BJ (cell line): ENCODE results near the gene C9orf72. TPM values are rescaled to one million over a fixed set of nuclear protein-coding genes. Genes with fewer than 3 reads are reported as not detected.

Experiments
- CTCF ChIA-PET: fragments of 350-600 bp; formaldehyde crosslinking; extraction: SDS; loops from one replicate; lab custom pipeline; 2021; ENCODE audit warnings: antibody characterized with exemption, inconsistent platforms; lab: Yijun Ruan, JAX
- POLR2A ChIA-PET: fragments of 300-600 bp; sonication (Branson Sonifier 250); formaldehyde crosslinking; extraction: SDS; loops from one replicate; lab custom pipeline; 2021; ENCODE audit warnings: antibody characterized with exemption; lab: Charles Lee
- DNase-seq: peaks from one replicate; pipeline ENCODE4 v3.0.0-alpha.2; 2011; ENCODE audit warnings: low read depth
- H3K27me3 ChIP-seq: 2 replicates; pipeline ENCODE4 v1.6.0; 2011; ENCODE audit warnings: low read length; ENCODE audit not compliant: control insufficient read depth, insufficient read depth
- H3K36me3 ChIP-seq: 2 replicates; pipeline ENCODE4 v1.5.1; 2011; ENCODE audit warnings: low read length; ENCODE audit not compliant: control insufficient read depth, insufficient read depth
- H3K4me3 ChIP-seq: 2 replicates; pipeline ENCODE4 v1.5.1; 2011; ENCODE audit warnings: low read depth, mild to moderate bottlenecking, control low read depth, low read length
- CTCF ChIP-seq: IDR thresholded peaks from 2 replicates; pipeline ENCODE4 v1.5.1; 2011; ENCODE audit warnings: low read depth, mild to moderate bottlenecking, control low read depth, inconsistent platforms, low read length, moderate library complexity; ENCODE audit not compliant: insufficient read depth
- polyA plus RNA-seq: library from polyadenylated mRNA; depleted of rRNA; stranded (reverse); fragments of >200 nt; gene quantifications from 2 replicates; pipeline ENCODE4 v1.2.3, GENCODE V29; 2011

Gene C9orf72
- polyA plus RNA-seq, 1 experiment = 1.3 TPM

DNA sequence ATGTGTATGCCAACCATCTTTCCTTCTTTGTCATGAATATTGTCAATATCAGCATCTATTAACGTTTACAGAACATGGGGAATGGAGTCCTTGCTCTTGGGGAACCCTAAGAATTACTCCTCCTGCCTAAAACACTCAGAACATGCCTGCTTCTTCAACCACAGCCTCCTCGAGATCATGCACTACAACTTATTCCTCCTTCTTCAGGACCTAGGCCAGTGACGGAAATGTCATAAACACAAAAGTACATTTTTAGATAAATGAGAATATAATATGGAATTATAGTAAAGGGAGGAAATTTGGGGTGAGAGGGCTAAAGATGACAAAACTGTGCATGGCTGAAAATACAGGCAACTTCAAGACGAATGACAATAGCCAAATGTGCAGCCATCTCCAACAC lies 52.3 kb downstream of the C9orf72 start:
- H3K36me3 ChIP-seq = no peaks in the 10 kb centered on the region
- ChIA-PET POLR2A (no interaction called here), CTCF (no interaction called here)
- 0 out of 2 replicates have a peak, but pooled peaks cover 1% of the 10 kb centered on the region for H3K27me3 ChIP-seq
- no peak overlapping the region for H3K4me3 ChIP-seq
- no peak for DNase-seq
- TF ChIP-seq CTCF = no peak

- Histone ChIP-seq H3K36me3 (no peaks in the 10 kb centered on the region), H3K27me3 (no peaks in the 10 kb centered on the region), H3K4me3 (no peak overlapping the region)
- ChIA-PET POLR2A (no interaction called here), CTCF (interaction anchor here (0.6 to 1.1 kb wide), 2 partner anchors 10 to 23 kb away, joined by 3 to 5 read pairs; no protein-coding TSS in a partner anchor)
- no peak for TF ChIP-seq CTCF
- no peak for DNase-seq
Measured at GRCh38 chr9:27519466-27520465, 53.5 kb downstream of the C9orf72 start.

DNA sequence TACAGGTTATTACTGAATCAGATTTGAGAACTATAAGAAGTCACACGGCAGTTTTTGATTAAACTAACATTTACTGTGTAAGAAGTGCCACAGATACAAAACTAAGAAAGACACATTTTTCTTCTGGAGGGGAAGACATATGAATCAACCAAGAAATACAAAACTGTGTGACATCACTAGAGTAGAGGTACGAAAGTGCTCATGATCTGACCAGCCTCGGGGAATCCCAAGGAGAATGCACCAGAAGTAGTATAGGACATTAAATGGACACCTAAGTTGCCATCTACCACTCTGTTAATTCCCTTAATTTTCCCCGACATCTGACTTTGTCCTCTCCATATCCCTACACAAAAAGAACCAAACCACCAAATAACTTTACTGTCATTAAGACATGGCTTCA lies 54.5 kb downstream of the C9orf72 start:
- ChIA-PET CTCF (interaction anchor here (0.9 to 1.1 kb wide), 2 partner anchors 10 to 11 kb away, joined by 3 to 5 read pairs; partner anchors contain the start of gene MOB3B), POLR2A (no interaction called here)
- DNase-seq = no peak
- no peaks in the 10 kb centered on the region for H3K36me3 ChIP-seq
- no peak for TF ChIP-seq CTCF
- no peak overlapping the region for H3K4me3 ChIP-seq
- H3K27me3 ChIP-seq = no peaks in the 10 kb centered on the region

DNA sequence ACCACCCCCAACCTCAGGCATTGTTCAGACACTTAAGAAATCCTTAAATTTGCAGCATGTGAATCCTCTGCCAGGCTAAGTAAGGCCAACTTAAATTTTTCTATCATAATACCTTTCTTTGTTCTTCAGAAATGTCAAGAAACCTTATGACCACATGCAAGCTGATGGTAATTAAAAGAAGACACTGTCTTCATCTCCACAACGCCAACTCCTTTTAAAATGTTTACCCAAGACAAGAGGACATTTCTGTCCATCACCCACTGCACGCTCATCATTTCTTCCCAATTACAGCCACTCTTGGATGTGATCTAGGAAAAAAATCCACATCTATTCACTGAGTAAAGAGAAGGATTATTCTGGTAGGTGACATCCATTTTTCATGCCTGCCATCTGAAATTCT lies 55.3 kb downstream of the C9orf72 start:
- DNase-seq = no peak
- Histone ChIP-seq H3K36me3 (no peaks in the 10 kb centered on the region), H3K4me3 (no peak overlapping the region), H3K27me3 (no peaks in the 10 kb centered on the region)
- ChIA-PET CTCF (interaction anchor here (0.9 to 1.5 kb wide), 2 partner anchors 11 kb away, joined by 3 read pairs; partner anchors contain the start of gene MOB3B), POLR2A (no interaction called here)
- no peak for TF ChIP-seq CTCF

DNA sequence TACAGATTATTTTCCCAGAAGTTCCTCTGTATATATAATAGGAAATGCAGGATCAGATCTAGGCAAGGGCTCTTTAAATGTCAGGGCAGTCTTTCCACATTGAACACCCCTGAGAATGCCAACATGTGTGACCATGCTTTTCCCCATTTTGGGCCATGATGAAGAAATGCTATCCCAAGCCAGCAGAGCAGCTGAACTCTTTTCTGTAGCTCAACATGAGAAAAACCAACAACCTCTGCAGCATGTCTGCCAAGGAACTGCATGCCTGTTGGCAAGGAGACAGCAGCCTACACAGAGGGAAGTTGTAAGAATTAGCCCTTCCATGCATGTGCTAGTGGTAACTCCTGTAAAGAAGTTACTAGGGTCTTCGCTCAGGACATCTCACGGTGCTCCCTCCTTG lies 58.7 kb downstream of the C9orf72 start:
- CTCF ChIA-PET = interaction anchor here (1.0 kb wide), 1 partner anchor 181 kb away, joined by 3 read pairs; no protein-coding TSS in a partner anchor
- POLR2A ChIA-PET = no interaction called here
- TF ChIP-seq CTCF = no peak
- no peaks in the 10 kb centered on the region for H3K27me3 ChIP-seq
- H3K36me3 ChIP-seq = no peaks in the 10 kb centered on the region
- H3K4me3 ChIP-seq = no peak overlapping the region
- DNase-seq = no peak
